GM12891 (cell line): ENCODE data around the gene C11orf68.
A peak's percentile ranks its signal among the peaks of the same experiment; 100 is the strongest.

Source experiments
- DNase-seq: peaks from one replicate; pipeline ENCODE4 v3.0.0; 2011; ENCODE audit warnings: low spot score; ENCODE audit not compliant: insufficient read length
- FAIRE-seq: peaks from 2 replicates; lab custom pipeline; 2011; peaks lifted over from hg19 to GRCh38; lab: Jason Lieb, UNC
- PAX5 ChIP-seq: IDR thresholded peaks from 2 replicates; pipeline ENCODE4 v1.6.1; 2011; ENCODE audit warnings: low read length, moderate library complexity, mild to moderate bottlenecking; ENCODE audit not compliant: insufficient read depth, severe bottlenecking
- POLR2A ChIP-seq: IDR thresholded peaks from 2 replicates; pipeline ENCODE4 v1.6.1; 2011; ENCODE audit warnings: low read depth, low read length, control low read depth
- POLR2AphosphoS5 ChIP-seq: IDR thresholded peaks from 2 replicates; pipeline ENCODE4 v1.6.1; 2011; ENCODE audit warnings: low read depth, low read length, control low read depth
- POU2F2 ChIP-seq: IDR thresholded peaks from 2 replicates; pipeline ENCODE4 v1.6.1; 2011; ENCODE audit warnings: low read depth, mild to moderate bottlenecking, control low read depth, low read length, moderate library complexity
- SPI1 ChIP-seq: IDR thresholded peaks from 2 replicates; pipeline ENCODE4 v1.6.1; 2011; ENCODE audit warnings: low read depth, low read length, control low read depth
- TAF1 ChIP-seq: IDR thresholded peaks from 2 replicates; pipeline ENCODE4 v1.6.1; 2011; ENCODE audit warnings: low read depth, low read length, control low read depth

Gene C11orf68

GRCh38 chr11:65915101-65915820 lies 3.6 kb downstream of the C11orf68 start:
- DNase-seq (no peak), FAIRE-seq (no peak)
- TF ChIP-seq POLR2AphosphoS5: no peak; the same call in 1 of the 2 replicates
- TF ChIP-seq TAF1: no peak
- no peak for TF ChIP-seq PAX5
- TF ChIP-seq SPI1: no peak

GRCh38 chr11:65912845-65913244 lies 6.0 kb downstream of the C11orf68 start:
- FAIRE-seq (no peak), DNase-seq (no peak)

DNA sequence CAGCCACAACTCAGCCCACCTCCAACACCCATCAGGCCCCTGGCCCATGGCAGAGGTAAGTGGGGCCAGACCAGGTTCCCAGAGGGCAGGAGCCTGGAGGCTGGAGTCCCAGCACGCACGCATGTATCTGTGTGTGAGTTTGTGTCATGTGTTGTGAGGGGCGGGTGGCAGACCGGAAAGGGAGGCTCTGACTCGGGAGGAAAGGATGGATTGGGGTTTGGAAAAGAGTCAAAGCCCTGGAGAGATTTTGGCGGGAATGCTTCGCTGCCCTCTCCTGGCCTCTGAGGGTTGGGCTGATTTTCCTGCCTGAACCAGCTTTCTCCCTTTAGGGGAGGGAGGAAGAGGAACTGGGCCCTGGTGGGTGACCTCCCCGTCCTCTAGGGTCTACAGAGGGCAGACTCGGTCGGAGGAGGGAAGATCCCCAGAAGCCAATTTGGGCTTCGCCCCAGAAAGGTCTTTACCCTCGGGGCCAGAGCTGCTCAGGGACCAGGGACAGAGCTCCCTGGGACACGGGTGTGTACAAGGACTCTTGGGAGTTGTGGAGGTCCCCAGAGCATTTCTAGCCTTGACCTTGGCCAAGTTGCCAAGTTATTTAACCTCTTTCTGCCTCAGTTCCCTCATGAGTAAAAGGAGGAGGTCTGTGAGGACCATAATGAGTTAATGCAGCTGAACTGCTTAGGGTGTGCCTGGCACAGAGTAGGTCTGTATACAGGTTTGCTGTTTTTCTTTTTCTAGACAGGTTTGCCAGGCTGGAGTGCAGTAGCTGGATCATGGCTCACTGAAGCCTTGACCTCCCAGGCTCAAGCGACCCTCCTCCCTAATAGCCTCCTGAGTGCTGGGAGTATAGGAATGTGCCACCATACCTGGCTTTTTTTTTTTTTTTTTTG lies 6.9 kb downstream of the C11orf68 start:
- DNase-seq (no peak), FAIRE-seq (no peak)
- TF ChIP-seq POLR2AphosphoS5 (no peak), SPI1 (peak; percentile 76)

More at GRCh38 chr11:65912845-65913244, 6.0 kb downstream of the C11orf68 start:
- TF ChIP-seq TAF1 (no peak), POLR2A (no peak), SPI1 (no peak), PAX5 (no peak), POLR2AphosphoS5 (no peak), POU2F2 (no peak)

DNA sequence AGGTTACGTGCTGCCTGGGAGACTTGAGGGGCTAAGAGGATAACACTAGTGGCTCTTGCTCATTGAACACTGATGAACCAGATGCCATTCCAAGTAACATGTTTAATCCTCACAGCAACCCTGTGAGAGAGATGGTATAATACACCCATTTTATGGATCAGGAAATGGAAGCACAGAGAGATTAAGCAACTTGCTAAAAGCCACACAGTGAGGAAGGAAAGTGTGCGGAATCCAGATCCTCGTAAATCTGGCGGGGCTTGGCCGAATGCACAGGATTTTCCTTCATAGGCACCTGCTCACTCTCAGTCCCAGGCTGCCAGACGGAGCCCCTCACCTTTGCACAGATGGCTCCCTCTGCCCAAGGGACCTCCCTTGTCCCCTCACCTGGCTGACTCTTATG lies 11.0 kb downstream of the C11orf68 start:
- no peak for FAIRE-seq
- TF ChIP-seq POLR2A: no peak
- no peak for TF ChIP-seq TAF1
- no peak for TF ChIP-seq PAX5
- no peak for TF ChIP-seq POLR2AphosphoS5
- no peak for TF ChIP-seq POU2F2
- no peak for TF ChIP-seq SPI1
- DNase-seq: no peak

DNA sequence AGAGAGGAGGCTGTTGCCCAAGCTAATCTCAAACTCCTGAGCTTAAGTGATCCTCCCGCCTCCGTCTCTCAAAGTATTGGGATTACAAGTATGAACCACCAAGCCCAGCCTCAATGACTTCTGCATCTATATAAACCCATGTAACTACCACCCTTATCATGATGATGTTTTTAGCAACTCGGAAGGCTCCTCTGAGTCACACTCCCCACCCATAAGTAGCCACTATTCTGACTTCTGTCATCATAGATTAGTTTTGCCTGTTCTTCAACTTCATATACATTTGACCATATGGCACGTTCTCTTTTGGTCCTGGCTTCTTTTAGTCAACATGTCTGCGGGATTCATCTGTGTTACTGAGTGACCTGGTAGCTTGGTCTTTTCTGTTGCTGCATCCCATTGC lies 12.3 kb downstream of the C11orf68 start:
- DNase-seq: no peak
- no peak for FAIRE-seq
- TF ChIP-seq POU2F2 (no peak), PAX5 (no peak), TAF1 (no peak), SPI1 (no peak), POLR2A (no peak), POLR2AphosphoS5 (no peak)

GRCh38 chr11:65903715-65904114 lies 15.1 kb downstream of the C11orf68 start:
- no peak for FAIRE-seq
- DNase-seq: no peak
- TF ChIP-seq SPI1 (no peak), POLR2A (no peak), PAX5 (no peak), POLR2AphosphoS5 (no peak), TAF1 (no peak), POU2F2 (no peak)

GRCh38 chr11:65903068-65903481 lies 15.8 kb downstream of the C11orf68 start:
- no peak for DNase-seq
- no peak for FAIRE-seq
- TF ChIP-seq PAX5: no peak
- TF ChIP-seq POU2F2: no peak
- TF ChIP-seq POLR2AphosphoS5: no peak
- no peak for TF ChIP-seq SPI1
- TF ChIP-seq POLR2A: no peak
- TF ChIP-seq TAF1: no peak

GRCh38 chr11:65900899-65901180 lies 18.0 kb downstream of the C11orf68 start:
- TF ChIP-seq SPI1 (no peak), PAX5 (no peak), TAF1 (no peak), POU2F2 (no peak), POLR2AphosphoS5 (no peak), POLR2A (no peak)
- FAIRE-seq (no peak), DNase-seq (no peak)

- peak; percentile 89 for DNase-seq
- TF ChIP-seq POLR2A (peak; percentile 52; the same call in 1 of the 2 replicates), SPI1 (peak; percentile 18; the same call in 1 of the 2 replicates), POU2F2 (no peak), PAX5 (no peak), TAF1 (peak; percentile 56; the same call in 1 of the 2 replicates), POLR2AphosphoS5 (0 out of 2 replicates have a peak, but pooled peaks have one; percentile 31)
- peak; percentile 78 for FAIRE-seq
These were observed 18.6 kb downstream of the C11orf68 start, which contains the start of gene FOSL1 for GRCh38 chr11:65900125-65900898. Gene FOSL1, minus strand, starts transcription at chr11:65900388. Its CDS starts 49 bp downstream, at chr11:65900339.
